ENCODE measurements around the gene FRMPD4.

DNA sequence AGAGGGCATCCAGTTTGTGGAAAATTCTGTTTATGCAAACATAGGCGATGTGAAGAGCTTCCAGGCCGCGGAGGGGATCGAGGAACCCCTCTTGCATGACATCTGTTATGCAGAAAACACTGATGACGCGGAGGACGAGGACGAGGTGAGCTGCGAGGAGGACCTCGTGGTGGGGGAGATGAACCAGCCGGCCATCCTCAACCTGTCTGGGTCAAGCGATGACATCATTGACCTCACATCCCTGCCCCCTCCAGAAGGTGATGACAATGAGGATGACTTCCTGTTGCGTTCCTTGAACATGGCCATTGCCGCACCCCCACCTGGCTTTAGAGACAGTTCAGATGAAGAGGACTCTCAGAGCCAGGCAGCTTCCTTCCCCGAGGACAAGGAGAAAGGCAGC, 578.3 kb downstream of the FRMPD4 start:
- no peak for TF ChIP-seq POLR2A (IDR thresholded peaks at IDR 0.05)
- TF ChIP-seq, protein P1, sequence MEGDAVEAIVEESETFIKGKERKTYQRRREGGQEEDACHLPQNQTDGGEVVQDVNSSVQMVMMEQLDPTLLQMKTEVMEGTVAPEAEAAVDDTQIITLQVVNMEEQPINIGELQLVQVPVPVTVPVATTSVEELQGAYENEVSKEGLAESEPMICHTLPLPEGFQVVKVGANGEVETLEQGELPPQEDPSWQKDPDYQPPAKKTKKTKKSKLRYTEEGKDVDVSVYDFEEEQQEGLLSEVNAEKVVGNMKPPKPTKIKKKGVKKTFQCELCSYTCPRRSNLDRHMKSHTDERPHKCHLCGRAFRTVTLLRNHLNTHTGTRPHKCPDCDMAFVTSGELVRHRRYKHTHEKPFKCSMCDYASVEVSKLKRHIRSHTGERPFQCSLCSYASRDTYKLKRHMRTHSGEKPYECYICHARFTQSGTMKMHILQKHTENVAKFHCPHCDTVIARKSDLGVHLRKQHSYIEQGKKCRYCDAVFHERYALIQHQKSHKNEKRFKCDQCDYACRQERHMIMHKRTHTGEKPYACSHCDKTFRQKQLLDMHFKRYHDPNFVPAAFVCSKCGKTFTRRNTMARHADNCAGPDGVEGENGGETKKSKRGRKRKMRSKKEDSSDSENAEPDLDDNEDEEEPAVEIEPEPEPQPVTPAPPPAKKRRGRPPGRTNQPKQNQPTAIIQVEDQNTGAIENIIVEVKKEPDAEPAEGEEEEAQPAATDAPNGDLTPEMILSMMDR (IDR thresholded peaks at IDR 0.05), result no peak

All from adrenal gland (tissue), 5 donors.